Loucy (cell line): Measurements from ENCODE around the gene METTL15.

Experiments used
- CTCF ChIP-seq: fragments of 200-600 bp; sonication (generic); conservative IDR thresholded peaks from 2 replicates; pipeline ENCODE4 v1.5.1; 2014; ENCODE audit warnings: mild to moderate bottlenecking, antibody characterized with exemption, low read length
- EZH2phosphoT487 ChIP-seq: fragments of 200-600 bp; IDR thresholded peaks from 2 replicates; pipeline ENCODE4 v1.6.1; 2018; ENCODE audit warnings: antibody characterized with exemption, mild to moderate bottlenecking, moderate library complexity, borderline replicate concordance

- TF ChIP-seq CTCF = no peak
- no peak for TF ChIP-seq EZH2phosphoT487
Observed at GRCh38 chr11:28227460-28227859, 119.3 kb downstream of the METTL15 start.
